Measurements from ENCODE around the gene GSTT2.

- TF ChIP-seq ZNF274 (IDR thresholded peaks at IDR 0.05; ENCODE audit: insufficient read depth, insufficient read length): no peak
- TF ChIP-seq FOXM1 (IDR thresholded peaks at IDR 0.05; ENCODE audit: low read depth, low read length): no peak
- TF ChIP-seq CTCF (IDR thresholded peaks at IDR 0.05 in 2 of 3, conservative IDR thresholded peaks at IDR 0.05 in 1 of 3; ENCODE audit: control insufficient read depth in 2 of 3, extremely low read depth in 1 of 3, insufficient read depth in 1 of 3, low read depth in 3 of 3, low read length in 3 of 3): no peak
- TF ChIP-seq HDAC6 (IDR thresholded peaks at IDR 0.05; ENCODE audit: unreplicated experiment): no peak
- TF ChIP-seq SIN3A (IDR thresholded peaks at IDR 0.05; ENCODE audit: low read depth, low read length): no peak
These were observed 9.7 kb upstream of the GSTT2 start for GRCh38 chr22:23970201-23970641.
